GM20000 (cell line): Measurements from ENCODE around the gene LTBP1.
"Not testable (repeated sequence)": the region's sequence is repeated elsewhere in the genome, so short reads cannot be mapped to it uniquely, and the experiment has no call there.

ENCODE experiments used
- DNase-seq: peaks from one replicate; pipeline ENCODE4 v3.0.0; 2012; ENCODE audit warnings: low spot score
- TF ChIP-seq, protein P1 (sequence below): IDR thresholded peaks from 2 replicates; pipeline ENCODE4 v1.5.1; 2012; ENCODE audit warnings: mild to moderate bottlenecking, control low read depth; ENCODE audit errors: extremely low read depth, missing control alignments

Gene LTBP1

DNA sequence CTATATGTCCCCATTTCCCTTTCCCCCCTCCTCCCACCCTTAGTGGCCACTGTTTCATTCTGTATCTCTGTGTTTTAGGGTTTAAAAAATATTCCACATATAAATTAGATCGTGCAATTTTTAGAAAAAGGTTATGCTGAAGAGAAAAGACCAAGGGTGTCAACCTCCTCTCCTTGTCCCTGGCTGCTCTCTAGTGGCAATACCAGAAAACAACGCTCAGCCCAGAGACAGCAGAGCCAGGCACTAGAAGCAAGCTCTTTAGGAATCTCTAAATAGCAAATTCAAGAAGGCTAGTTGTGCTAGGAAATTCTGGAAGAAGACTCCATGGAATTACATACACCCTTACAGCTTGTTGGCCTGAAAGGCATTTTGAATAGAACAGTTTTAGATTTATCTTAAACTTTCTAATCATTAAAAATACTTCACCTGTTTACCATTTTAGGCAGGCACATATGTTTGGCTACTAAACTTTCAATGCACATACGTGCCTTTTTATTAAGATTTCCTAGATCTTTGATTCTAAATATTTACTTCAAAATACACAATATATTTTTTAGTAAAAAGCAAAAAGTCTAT lies 494.6 kb downstream of the LTBP1 start:
- DNase-seq: peak; percentile 61
- TF ChIP-seq, protein P1, sequence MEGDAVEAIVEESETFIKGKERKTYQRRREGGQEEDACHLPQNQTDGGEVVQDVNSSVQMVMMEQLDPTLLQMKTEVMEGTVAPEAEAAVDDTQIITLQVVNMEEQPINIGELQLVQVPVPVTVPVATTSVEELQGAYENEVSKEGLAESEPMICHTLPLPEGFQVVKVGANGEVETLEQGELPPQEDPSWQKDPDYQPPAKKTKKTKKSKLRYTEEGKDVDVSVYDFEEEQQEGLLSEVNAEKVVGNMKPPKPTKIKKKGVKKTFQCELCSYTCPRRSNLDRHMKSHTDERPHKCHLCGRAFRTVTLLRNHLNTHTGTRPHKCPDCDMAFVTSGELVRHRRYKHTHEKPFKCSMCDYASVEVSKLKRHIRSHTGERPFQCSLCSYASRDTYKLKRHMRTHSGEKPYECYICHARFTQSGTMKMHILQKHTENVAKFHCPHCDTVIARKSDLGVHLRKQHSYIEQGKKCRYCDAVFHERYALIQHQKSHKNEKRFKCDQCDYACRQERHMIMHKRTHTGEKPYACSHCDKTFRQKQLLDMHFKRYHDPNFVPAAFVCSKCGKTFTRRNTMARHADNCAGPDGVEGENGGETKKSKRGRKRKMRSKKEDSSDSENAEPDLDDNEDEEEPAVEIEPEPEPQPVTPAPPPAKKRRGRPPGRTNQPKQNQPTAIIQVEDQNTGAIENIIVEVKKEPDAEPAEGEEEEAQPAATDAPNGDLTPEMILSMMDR: peak; percentile 39

DNA sequence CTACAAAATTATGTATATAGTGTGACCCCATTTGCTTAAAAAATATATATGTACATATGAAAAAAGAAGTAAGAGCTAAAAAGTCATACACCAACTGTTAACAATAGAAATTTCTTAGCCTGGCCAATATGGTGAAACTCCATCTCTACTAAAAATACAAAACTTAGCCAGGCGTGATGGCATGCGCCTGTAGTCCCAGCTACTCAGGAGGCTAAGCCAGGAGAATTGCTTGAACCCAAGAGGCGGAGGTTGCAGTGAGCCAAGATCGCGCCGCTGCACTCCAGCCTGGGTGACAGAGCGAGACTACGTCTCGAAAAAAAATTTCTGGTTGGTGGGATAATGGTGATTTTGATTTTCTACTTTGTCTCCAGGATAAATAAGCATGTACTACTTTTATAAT lies 495.3 kb downstream of the LTBP1 start:
- DNase-seq: not testable (repeated sequence)

DNA sequence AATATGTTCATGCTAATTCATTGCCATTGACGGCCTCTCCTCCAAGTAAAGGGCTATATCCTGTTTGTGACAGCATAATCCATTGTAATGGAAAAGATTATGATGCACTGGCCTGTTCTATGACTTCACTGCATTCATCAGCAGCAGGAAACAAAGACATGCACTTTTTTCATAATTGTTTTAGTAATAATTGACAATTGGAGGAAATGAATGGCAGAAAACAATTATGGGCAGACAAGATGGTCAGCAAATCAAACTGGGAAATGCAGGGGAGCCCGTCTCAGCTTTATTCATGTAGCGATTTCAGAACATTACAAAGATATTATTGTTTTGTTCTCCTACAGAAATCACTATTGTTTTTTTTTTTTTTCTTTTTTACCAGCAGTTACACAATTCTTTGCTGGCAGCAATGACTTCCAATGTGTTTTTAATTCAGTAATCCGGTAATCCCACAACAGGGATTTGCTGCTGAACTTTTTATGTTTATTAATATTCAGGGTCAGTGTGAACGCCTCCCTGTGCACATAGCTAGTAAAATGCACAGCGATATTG lies 495.9 kb downstream of the LTBP1 start:
- TF ChIP-seq, protein P1: no peak
- DNase-seq: no peak

DNA sequence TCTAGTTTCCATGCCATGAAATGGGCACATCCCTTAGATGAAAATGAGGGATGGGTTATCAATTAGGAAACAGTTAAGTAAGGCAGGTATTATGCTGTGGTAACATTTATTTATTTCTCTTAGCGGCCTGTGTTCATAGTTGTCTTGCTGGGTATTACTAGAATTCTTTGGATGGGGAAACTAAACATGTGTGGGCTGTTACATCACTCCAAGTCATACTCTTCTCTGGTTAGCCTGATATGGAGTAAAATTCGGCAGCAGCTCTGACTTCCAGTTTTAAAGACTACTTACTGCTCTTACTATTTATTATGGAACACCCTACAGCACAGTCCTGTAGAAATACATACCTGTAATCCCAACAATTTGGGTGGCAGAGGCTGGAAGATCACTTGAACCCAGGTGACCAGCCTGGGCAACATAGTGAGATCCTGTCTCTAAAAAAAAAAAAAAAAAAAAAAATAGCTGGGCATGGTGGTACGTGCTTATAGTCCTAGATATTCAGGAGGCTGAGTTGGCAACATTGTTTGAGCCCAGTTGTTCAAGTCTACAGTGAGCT lies 496.6 kb downstream of the LTBP1 start:
- no peak for DNase-seq

DNA sequence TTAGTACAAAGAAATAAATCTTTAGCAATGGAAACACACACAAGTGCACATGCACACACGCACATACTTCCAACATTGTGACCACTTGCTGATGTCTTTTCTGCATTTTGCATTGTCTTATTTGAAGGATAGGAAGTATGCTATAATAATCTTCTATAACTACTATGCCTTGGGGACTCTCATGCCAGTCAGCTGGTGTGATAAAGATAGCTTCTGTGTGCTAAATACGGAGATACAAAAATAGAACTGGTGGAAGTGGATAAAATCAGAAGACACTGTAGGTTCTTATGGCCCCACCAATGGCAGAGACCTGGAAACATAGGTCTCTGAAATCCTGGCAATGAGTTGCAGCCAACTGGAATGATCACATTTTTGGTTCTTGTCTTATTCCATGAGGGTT lies 498.2 kb downstream of the LTBP1 start:
- no peak for DNase-seq
- TF ChIP-seq, protein P1: no peak

More for the DNA sequence above, 496.6 kb downstream of the LTBP1 start:
- TF ChIP-seq, protein P1: no peak

DNA sequence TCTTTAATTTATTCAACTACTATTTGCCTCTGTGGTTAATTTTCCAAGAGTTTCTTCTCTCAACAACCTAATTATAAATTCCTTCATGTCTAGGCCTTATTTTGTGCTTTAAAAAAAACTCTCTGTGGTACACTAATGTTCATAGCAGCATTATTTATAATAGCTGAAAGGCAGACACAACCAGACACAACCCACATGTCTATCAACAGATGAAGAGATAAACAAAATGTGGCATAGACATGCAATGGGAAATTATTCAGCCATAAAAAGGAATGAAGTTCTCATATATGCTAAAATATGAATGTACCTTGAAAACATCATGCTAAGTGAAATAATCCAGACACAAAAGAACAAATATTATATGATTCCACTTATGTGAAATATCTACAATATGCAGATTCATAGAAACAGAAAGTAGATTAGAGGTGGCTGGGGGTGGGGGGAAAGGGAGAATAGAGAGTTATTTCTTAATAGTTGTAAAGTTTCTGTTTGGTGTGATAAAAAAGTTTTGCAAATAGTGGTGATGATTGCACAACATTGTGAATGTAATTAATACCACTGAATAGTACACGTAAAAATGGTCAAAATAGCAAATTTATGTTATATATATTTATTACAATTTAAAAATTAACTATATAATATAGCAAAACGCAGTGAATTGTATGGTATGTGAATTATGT lies 501.6 kb downstream of the LTBP1 start:
- DNase-seq: no peak
- TF ChIP-seq, protein P1: no peak
